Urinary bladder (tissue), 4 donors: ENCODE results near the gene ARSI. TPM values are rescaled to one million over a fixed set of nuclear protein-coding genes. Genes with fewer than 3 reads are reported as not detected.

ENCODE experiments used
- DNase-seq: peaks from one replicate; pipeline ENCODE4 v3.0.0-alpha.2; 2015; ENCODE audit errors: extremely low spot score
- H3K27ac ChIP-seq: one replicate; pipeline ENCODE4 v1.5.1; 2013; ENCODE audit warnings: low read depth, mild to moderate bottlenecking, moderate library complexity
- H3K36me3 ChIP-seq: one replicate; pipeline ENCODE4 v1.6.1; 2013; ENCODE audit warnings: mild to moderate bottlenecking, moderate library complexity; ENCODE audit not compliant: insufficient read depth
- H3K4me1 ChIP-seq: one replicate; pipeline ENCODE4 v1.6.1; 2013; ENCODE audit warnings: mild to moderate bottlenecking, moderate library complexity; ENCODE audit not compliant: insufficient read depth
- H3K4me3 ChIP-seq: one replicate; pipeline ENCODE4 v1.5.1; 2013; ENCODE audit warnings: low read depth, low read length
- WGBS: extraction: QIAGEN DNeasy Blood & Tissue Kit; methylation state at CpG from one replicate; pipeline ENCODE4 v1.1.7; 2013; 5-methylcytosine and 5-hydroxymethylcytosine counted together
- polyA plus RNA-seq: library from polyadenylated mRNA; stranded (reverse); fragments of 200-250 nt; gene quantifications from one replicate; pipeline ENCODE4 v1.2.3, GENCODE V29; 2013
- total RNA-seq: library from RNA; depleted of rRNA; stranded (reverse); fragments of >200 nt; gene quantifications from one replicate; pipeline ENCODE4 v1.2.3, GENCODE V29; 2014
- donor health status: healthy with polysubstance abuse.
- donor health status: healthy.

ARSI gene
- total and polyA plus RNA-seq, 2 donors: 4.8 to 16.8 TPM

DNA sequence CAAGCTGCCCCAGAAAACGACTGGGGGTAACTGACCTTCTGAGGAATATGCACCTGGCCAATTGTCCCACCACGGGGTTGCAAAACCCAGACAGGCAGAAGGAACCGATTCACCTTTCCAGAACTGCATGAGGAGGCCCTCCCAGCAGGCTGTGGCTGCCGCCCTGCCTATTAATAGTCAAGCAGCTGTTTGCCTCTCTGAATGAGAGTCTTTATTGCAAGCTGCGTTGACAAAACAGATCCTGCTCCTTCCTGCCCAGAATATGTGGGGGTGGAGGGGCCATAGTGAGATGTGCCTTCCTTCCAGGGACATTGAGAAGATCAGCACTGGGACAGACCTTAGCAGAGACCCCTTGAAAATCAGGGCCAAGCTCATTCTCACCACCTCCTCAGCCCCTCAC is 36.5 kb upstream of the ARSI start:
- DNase-seq: no peak
- WGBS: 43% methylated on average over 5 of the region's 5 CpGs
- H3K4me1 ChIP-seq: no peaks in the 10 kb centered on the region
- no peak overlapping the region for H3K4me3 ChIP-seq
- no peaks in the 10 kb centered on the region for H3K36me3 ChIP-seq
- H3K27ac ChIP-seq: no peak overlapping the region

- DNase-seq: no peak
- Histone ChIP-seq H3K36me3 (no peaks in the 10 kb centered on the region), H3K4me1 (no peaks in the 10 kb centered on the region), H3K27ac (no peak overlapping the region), H3K4me3 (no peak overlapping the region)
- 93% methylated on average over 11 of the region's 11 CpGs for WGBS
Observed at GRCh38 chr5:150338546-150338945, 35.8 kb upstream of the ARSI start.

- Histone ChIP-seq H3K27ac (no peak overlapping the region), H3K4me1 (no peaks in the 10 kb centered on the region), H3K36me3 (no peaks in the 10 kb centered on the region), H3K4me3 (no peak overlapping the region)
- WGBS: 39% methylated on average over 4 of the region's 4 CpGs
- DNase-seq: no peak
Observed at GRCh38 chr5:150335778-150336177, 33.1 kb upstream of the ARSI start.

DNA sequence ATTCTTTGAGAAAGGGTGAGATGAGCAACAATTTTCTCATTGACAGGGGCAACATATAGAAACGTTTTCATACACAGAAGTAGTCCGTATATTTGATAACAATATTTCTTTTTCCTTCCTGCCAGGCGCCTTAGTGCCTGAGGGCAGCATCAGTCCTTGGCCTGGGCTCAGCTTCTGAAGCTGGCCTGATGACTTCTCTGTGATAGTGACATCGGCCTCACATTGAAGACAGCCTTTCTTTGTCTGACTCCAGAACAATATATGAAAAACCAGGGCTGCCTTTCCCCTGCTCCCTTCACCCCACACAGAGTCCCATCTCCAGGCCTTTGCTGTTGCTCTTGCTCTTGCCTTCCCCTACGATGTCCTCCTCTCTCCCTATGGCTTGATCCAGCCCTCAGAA is 30.7 kb upstream of the ARSI start:
- H3K27ac ChIP-seq: no peak overlapping the region
- 80% methylated on average over 5 of the region's 5 CpGs for WGBS
- DNase-seq: no peak
- no peaks in the 10 kb centered on the region for H3K36me3 ChIP-seq
- no peaks in the 10 kb centered on the region for H3K4me1 ChIP-seq
- H3K4me3 ChIP-seq: no peak overlapping the region

DNA sequence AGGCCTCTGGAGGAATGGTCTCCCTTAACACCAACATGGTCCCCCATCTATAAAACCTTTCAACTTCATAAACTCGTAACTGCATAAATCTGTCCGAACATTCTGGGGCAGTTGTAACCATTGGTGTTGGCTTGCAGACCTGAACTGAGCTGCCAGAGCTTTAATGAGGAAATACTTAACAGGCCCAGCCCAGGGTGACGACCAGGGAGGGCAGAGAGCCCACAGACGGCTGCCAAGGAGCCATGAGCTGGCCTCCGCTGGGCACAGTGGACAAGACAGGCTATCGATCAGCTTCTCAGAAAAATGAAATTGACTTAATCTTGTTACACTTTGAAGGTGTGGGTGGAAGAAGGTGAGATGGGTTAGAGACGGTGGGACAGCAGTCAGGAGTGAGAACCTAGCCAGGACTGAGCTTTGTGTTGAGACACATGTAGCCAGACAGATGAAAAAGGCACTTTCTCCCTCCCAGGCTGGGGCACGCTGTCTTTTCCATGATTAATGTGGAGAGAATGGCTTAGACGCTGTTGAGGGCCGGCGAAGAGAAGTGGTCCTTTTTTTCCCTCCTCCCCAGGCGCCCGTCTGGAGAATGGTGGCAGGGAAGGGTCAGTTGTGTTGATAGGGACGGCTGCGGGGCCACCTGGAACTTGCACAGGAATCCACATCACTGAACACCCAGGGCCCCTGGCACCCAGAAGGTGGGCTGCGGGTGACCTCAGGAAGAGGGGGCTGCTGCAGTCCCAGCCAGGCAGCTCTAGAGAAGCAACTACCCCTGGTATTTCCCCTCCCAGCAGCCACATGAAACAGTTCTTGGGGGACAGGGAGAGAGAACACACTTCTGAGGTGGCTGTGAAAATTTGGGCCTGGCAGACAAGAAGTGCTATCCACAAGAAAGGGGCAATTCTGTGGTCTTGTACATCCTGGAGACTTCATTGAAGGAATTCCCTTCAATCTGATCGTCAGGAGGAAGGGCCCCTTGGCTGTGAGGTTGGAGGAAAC is 27.5 kb upstream of the ARSI start:
- no peak for DNase-seq
- no peaks in the 10 kb centered on the region for H3K4me1 ChIP-seq
- no peak overlapping the region for H3K4me3 ChIP-seq
- no peak overlapping the region for H3K27ac ChIP-seq
- WGBS: 77% methylated on average over 17 of the region's 17 CpGs
- no peaks in the 10 kb centered on the region for H3K36me3 ChIP-seq

- Histone ChIP-seq H3K27ac (no peak overlapping the region), H3K4me3 (no peak overlapping the region), H3K4me1 (no peaks in the 10 kb centered on the region), H3K36me3 (no peaks in the 10 kb centered on the region)
- 71% methylated on average over 2 of the region's 2 CpGs for WGBS
- DNase-seq: no peak
Observed at GRCh38 chr5:150329038-150329437, 26.3 kb upstream of the ARSI start.

DNA sequence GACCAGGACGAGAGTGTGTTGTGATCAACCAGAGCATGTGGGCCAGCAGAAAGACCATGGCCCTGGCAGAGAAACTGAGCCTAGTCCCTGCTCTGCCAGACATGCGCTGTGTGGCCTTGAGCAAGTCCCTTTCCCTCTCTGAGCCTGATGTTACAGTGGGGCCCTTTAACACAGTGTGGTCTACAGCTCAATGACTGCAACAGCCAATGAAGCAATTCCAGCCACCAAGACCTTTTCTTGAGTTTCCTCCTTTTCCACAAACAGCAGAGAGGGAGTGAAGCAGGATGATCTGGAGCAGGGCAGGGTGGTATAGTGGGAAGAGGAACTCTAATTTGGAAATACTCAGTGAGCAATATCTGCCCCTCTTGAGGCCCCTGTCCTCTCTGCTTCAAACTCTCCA is 25.8 kb upstream of the ARSI start:
- Histone ChIP-seq H3K27ac (no peak overlapping the region), H3K36me3 (no peaks in the 10 kb centered on the region), H3K4me3 (no peak overlapping the region), H3K4me1 (no peaks in the 10 kb centered on the region)
- 91% methylated on average over 2 of the region's 2 CpGs for WGBS
- no peak for DNase-seq

DNA sequence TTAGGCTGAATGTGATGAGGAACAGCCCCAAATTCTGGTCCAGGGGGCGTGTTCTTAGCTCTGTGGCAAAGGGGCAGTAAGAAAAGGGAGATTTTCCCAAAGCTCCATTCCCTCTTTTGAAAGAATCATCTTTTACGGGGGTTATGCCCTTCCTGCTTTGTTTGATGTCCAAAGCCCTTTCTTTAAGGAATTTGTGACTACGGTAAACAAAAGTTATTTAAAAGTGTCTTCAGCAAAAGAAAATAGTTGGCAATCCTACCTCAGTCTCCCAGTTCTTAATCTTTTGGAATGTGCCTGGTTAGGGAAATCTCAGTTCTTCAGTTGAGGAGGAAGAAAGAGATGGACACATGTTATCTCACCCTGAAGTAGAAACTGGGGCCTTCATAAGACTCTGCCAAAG is 24.4 kb upstream of the ARSI start:
- DNase-seq: no peak
- no peaks in the 10 kb centered on the region for H3K4me1 ChIP-seq
- no peak overlapping the region for H3K27ac ChIP-seq
- no peak overlapping the region for H3K4me3 ChIP-seq
- WGBS: 41% methylated on average over 3 of the region's 3 CpGs
- H3K36me3 ChIP-seq: no peaks in the 10 kb centered on the region

- 38% methylated on average over 2 of the region's 2 CpGs for WGBS
- no peak for DNase-seq
- H3K27ac ChIP-seq: no peak overlapping the region
Observed at GRCh38 chr5:150326707-150327106, 24.0 kb upstream of the ARSI start.

GRCh38 chr5:150325426-150325825 is 22.7 kb upstream of the ARSI start:
- Histone ChIP-seq H3K4me3 (no peak overlapping the region), H3K36me3 (no peaks in the 10 kb centered on the region), H3K27ac (no peak overlapping the region), H3K4me1 (no peaks in the 10 kb centered on the region)
- no peak for DNase-seq
- WGBS: 93% methylated on average over 4 of the region's 4 CpGs

More at GRCh38 chr5:150326707-150327106, 24.0 kb upstream of the ARSI start:
- Histone ChIP-seq H3K36me3 (no peaks in the 10 kb centered on the region), H3K4me3 (no peak overlapping the region), H3K4me1 (no peaks in the 10 kb centered on the region)

- DNase-seq: no peak
- Histone ChIP-seq H3K27ac (no peak overlapping the region), H3K36me3 (no peaks in the 10 kb centered on the region), H3K4me1 (no peaks in the 10 kb centered on the region), H3K4me3 (no peak overlapping the region)
- WGBS: 89% methylated on average over 8 of the region's 8 CpGs
Observed at GRCh38 chr5:150323819-150324218, 21.1 kb upstream of the ARSI start.

- Histone ChIP-seq H3K36me3 (no peaks in the 10 kb centered on the region), H3K4me3 (no peak overlapping the region), H3K27ac (no peak overlapping the region), H3K4me1 (no peaks in the 10 kb centered on the region)
- 78% methylated on average over 6 of the region's 6 CpGs for WGBS
- DNase-seq: no peak
Observed at GRCh38 chr5:150323092-150323491, 20.4 kb upstream of the ARSI start.

GRCh38 chr5:150322202-150322601 is 19.5 kb upstream of the ARSI start:
- no peak for DNase-seq
- Histone ChIP-seq H3K4me1 (no peaks in the 10 kb centered on the region), H3K27ac (no peak overlapping the region), H3K36me3 (no peaks in the 10 kb centered on the region), H3K4me3 (no peak overlapping the region)

DNA sequence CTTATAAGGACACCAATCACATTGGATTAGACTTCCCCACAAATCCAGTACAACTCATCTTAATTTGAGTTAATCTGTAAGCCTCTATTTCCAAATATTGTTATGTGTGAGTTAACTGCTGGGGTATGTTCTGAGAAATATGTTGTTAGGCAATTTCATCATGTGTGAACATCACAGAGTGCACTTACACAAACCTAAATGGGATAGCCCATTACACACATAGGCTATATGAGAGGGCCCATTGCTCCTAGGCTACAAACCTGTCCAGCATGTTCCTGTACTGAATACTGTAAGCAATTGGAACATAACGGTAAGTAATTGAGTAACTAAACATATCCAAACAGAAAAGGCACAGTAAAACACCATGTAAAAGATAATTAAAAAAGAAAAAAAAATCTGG is 19.1 kb upstream of the ARSI start:
- 93% methylated on average over 1 of the region's 1 CpG for WGBS
- Histone ChIP-seq H3K36me3 (no peaks in the 10 kb centered on the region), H3K27ac (no peak overlapping the region), H3K4me3 (no peak overlapping the region), H3K4me1 (no peaks in the 10 kb centered on the region)
- DNase-seq: no peak
